Kidney (tissue), 14 donors: ENCODE measurements around the gene TCF12. TPM values are rescaled to one million over a fixed set of nuclear protein-coding genes. Genes with fewer than 3 reads are reported as not detected.

Source experiments
- DNase-seq, 5 donors: peaks; one replicate each; pipeline ENCODE4 v3.0.0-alpha.2; 2013 to 2020
- FAIRE-seq: peaks from 2 replicates; lab custom pipeline; 2012; peaks lifted over from hg19 to GRCh38; lab: Jason Lieb, UNC
- H3K27ac ChIP-seq, 2 donors: one replicate each; pipeline ENCODE4 v1.7.0; 2013; ENCODE audit warnings: low read depth in 2 of 2, low read length in 2 of 2, inconsistent platforms in 1 of 2
- H3K27me3 ChIP-seq: one replicate; pipeline ENCODE4 v1.7.1; 2013; ENCODE audit warnings: low read length, inconsistent platforms; ENCODE audit not compliant: control insufficient read depth, insufficient read depth
- H3K36me3 ChIP-seq, 3 donors: one replicate each; pipeline versions ENCODE4 v1.7.0 to v1.7.1; 2013; ENCODE audit warnings: low read length in 3 of 3, control low read depth in 1 of 3, inconsistent platforms in 1 of 3; ENCODE audit not compliant: insufficient read depth in 3 of 3, control insufficient read depth in 2 of 3
- H3K4me1 ChIP-seq, 3 donors: one replicate each; pipeline versions ENCODE4 v1.7.0 to v1.7.1; 2013; ENCODE audit warnings: low read length in 3 of 3, inconsistent platforms in 1 of 3, low read depth in 1 of 3; ENCODE audit not compliant: control insufficient read depth in 2 of 3, insufficient read depth in 2 of 3
- H3K4me3 ChIP-seq, 3 donors: one replicate each; pipeline versions ENCODE4 v1.7.0 to v1.8.1; 2013; ENCODE audit warnings: low read length in 3 of 3, control low read depth in 1 of 3, inconsistent platforms in 1 of 3
- H3K9ac ChIP-seq, 3 donors: one replicate each; pipeline versions ENCODE4 v1.7.0 to v1.7.1; 2013; ENCODE audit warnings: low read length in 3 of 3, control low read depth in 1 of 3, inconsistent platforms in 1 of 3
- H3K9me3 ChIP-seq, 3 donors: one replicate each; pipeline versions ENCODE4 v1.7.0 to v1.7.1; 2013; ENCODE audit warnings: low read length in 3 of 3, control low read depth in 1 of 3, inconsistent platforms in 1 of 3; ENCODE audit not compliant: control insufficient read depth in 2 of 3, insufficient read depth in 1 of 3
- intact Hi-C: fragments of 100-400 bp; cut with DNase I; formaldehyde crosslinking; loops from one replicate; pipeline ENCODE4 v1.11.1; 2022
- polyA plus RNA-seq: library from polyadenylated mRNA; stranded (reverse); fragments of 350-450 nt; fragmentation: Illumina TruSeq; extraction: RNeasy Lipid Tissue Mini Kit (QIAGEN cat#74804); gene quantifications from one replicate; pipeline ENCODE4 v1.2.3, GENCODE V29; 2014; ENCODE audit warnings: low read depth, low replicate concordance; ENCODE audit not compliant: insufficient read depth
- total RNA-seq: library from RNA; stranded (reverse); fragmentation: NEBNext Ultra II Directional; extraction: Animal tissue kit (Norgen Biotek cat#: 25700); gene quantifications from one replicate; pipeline ENCODE4 v1.2.1, GENCODE V29; 2021
- TF ChIP-seq, protein P1 (sequence below): IDR thresholded peaks from 3 replicates; pipeline ENCODE4 v1.5.1; 2012; ENCODE audit warnings: mild to moderate bottlenecking, moderate library complexity, borderline replicate concordance; ENCODE audit not compliant: insufficient read depth; ENCODE audit errors: extremely low read depth
- donor health status: control.
- donor health status: control.
- donor health status: control.
- donor health status: control.
- donor health status: control.
- donor health status: DM: yes; HTN: yes; CAD: no.
- donor health status: Normal renal cell carcinoma (clear cell type).

Gene TCF12
- total and polyA plus RNA-seq, 2 donors from 2014 or later: 16.3 to 116 TPM

DNA sequence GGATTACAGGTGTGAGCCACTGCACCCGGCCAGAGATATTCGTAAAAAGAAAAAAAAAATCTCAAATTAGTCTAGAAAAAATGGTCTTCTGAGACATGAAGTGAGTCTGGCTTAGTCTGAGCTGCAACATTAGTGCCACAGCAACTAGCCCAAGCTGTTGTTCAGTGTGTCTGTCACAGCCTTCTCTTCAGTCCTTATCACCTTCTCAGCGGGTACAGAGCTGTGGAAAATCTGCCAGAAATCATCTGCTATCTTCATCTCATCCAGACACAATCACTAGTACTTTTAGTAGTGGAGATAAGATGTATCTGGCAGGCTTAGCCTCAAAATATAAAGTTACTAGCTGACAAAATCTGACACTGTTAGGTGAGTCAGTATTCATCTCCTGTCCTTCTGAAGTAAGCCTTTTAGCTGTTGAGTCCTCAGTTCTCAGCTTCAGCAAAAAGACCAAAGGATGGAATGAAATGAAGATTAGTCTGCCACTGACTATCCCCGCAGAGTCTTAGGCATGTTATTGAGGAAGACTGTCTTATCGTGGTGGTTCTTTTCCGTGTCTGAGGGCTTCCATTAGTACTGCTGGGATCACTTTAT lies 337.4 kb downstream of the TCF12 start:
- peaks cover 0 to 9% (median 2%) of the 10 kb centered on the region in 3 donors for H3K4me1 ChIP-seq
- H3K27ac ChIP-seq: no peak overlapping the region
- no peaks in the 10 kb centered on the region for H3K9me3 ChIP-seq
- intact Hi-C loops: no loop called here
- H3K27me3 ChIP-seq: no peaks in the 10 kb centered on the region
- no peak for FAIRE-seq
- TF ChIP-seq, protein P1, sequence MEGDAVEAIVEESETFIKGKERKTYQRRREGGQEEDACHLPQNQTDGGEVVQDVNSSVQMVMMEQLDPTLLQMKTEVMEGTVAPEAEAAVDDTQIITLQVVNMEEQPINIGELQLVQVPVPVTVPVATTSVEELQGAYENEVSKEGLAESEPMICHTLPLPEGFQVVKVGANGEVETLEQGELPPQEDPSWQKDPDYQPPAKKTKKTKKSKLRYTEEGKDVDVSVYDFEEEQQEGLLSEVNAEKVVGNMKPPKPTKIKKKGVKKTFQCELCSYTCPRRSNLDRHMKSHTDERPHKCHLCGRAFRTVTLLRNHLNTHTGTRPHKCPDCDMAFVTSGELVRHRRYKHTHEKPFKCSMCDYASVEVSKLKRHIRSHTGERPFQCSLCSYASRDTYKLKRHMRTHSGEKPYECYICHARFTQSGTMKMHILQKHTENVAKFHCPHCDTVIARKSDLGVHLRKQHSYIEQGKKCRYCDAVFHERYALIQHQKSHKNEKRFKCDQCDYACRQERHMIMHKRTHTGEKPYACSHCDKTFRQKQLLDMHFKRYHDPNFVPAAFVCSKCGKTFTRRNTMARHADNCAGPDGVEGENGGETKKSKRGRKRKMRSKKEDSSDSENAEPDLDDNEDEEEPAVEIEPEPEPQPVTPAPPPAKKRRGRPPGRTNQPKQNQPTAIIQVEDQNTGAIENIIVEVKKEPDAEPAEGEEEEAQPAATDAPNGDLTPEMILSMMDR: no peak
- DNase-seq: no peak
- H3K9ac ChIP-seq: no peak overlapping the region
- no peak overlapping the region for H3K4me3 ChIP-seq
- peaks cover 4 to 8% (median 6%) of the 10 kb centered on the region in 3 donors for H3K36me3 ChIP-seq

- intact Hi-C loops: no loop called here
- DNase-seq: no peak
- TF ChIP-seq, protein P1: no peak
- no peak for FAIRE-seq
- H3K36me3 ChIP-seq: peaks cover 3 to 8% (median 4%) of the 10 kb centered on the region in 3 donors
- H3K27me3 ChIP-seq: no peaks in the 10 kb centered on the region
- peaks cover 0 to 9% (median 2%) of the 10 kb centered on the region in 3 donors for H3K4me1 ChIP-seq
- no peak overlapping the region for H3K27ac ChIP-seq
- H3K9me3 ChIP-seq: no peaks in the 10 kb centered on the region
- H3K4me3 ChIP-seq: no peak overlapping the region
- no peak overlapping the region for H3K9ac ChIP-seq
These were observed 338.5 kb downstream of the TCF12 start for GRCh38 chr15:57256939-57257338.

DNA sequence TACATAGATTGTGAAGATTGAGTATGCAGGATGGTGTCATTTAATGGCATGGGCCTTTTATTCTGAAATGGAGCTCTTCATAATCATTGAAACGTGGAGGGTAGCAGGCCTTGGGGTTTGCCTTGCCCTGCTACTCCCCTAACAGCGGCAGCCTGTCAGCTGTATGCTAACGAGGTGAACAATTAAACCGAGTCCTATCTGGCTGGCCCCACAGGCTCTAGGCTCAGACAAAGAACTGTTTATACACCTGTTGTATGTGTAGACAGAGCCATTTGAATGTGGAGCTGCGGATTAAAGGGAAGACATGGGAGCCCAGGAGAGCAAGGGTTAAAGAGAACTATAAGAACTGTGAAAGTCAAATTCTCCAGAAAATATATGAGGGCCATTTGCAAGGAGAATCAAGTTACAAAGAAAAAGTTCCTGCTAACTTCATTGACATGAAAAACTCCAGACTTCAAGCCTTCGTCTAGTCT lies 341.2 kb downstream of the TCF12 start:
- DNase-seq: peak in 4 of 5 donors; percentile 82 to 92 (median 88)
- H3K27ac ChIP-seq: no peak overlapping the region
- H3K27me3 ChIP-seq: no peaks in the 10 kb centered on the region
- no peaks in the 10 kb centered on the region for H3K9me3 ChIP-seq
- TF ChIP-seq, protein P1: no peak
- H3K36me3 ChIP-seq: peaks cover 11 to 19% (median 12%) of the 10 kb centered on the region in 3 donors
- no peak for FAIRE-seq
- H3K4me1 ChIP-seq: peaks cover 0 to 9% (median 2%) of the 10 kb centered on the region in 3 donors
- no peak overlapping the region for H3K9ac ChIP-seq
- H3K4me3 ChIP-seq: no peak overlapping the region
- intact Hi-C loops: no loop called here
